HepG2 (cell line): ENCODE measurements around the gene HNRNPUL2. TPM values are rescaled to one million over a fixed set of nuclear protein-coding genes. Genes with fewer than 3 reads are reported as not detected.

Experiments
- ARHGAP35 ChIP-seq: sonication (generic); formaldehyde crosslinking; IDR thresholded peaks from 2 replicates; pipeline ENCODE4 v1.9.0; 2022; ENCODE audit warnings: mild to moderate bottlenecking, inconsistent platforms, moderate library complexity, missing genetic modification reagents, borderline replicate concordance
- ARID2 ChIP-seq: sonication (generic); formaldehyde crosslinking; IDR thresholded peaks from 2 replicates; pipeline ENCODE4 v1.8.1; 2022; ENCODE audit warnings: mild to moderate bottlenecking, missing genetic modification reagents, borderline replicate concordance
- ETS1 ChIP-seq: sonication (generic); formaldehyde crosslinking; IDR thresholded peaks from 2 replicates; pipeline ENCODE4 v1.4.0; 2020; ENCODE audit warnings: missing genetic modification reagents
- GATAD1 ChIP-seq: IDR thresholded peaks from 2 replicates; pipeline ENCODE4 v1.6.1; 2016; ENCODE audit warnings: missing genetic modification reagents, missing compliant biosample characterization
- KDM4B ChIP-seq: sonication (generic); formaldehyde crosslinking; IDR thresholded peaks from 2 replicates; pipeline ENCODE4 v1.4.0; 2020; ENCODE audit warnings: missing genetic modification reagents
- KLF6 ChIP-seq: IDR thresholded peaks from 2 replicates; pipeline ENCODE4 v1.8.0; 2016; ENCODE audit warnings: missing biosample characterization, missing genetic modification reagents
- MATR3 ChIP-seq: sonication (generic); formaldehyde crosslinking; IDR thresholded peaks from 2 replicates; pipeline ENCODE4 v1.4.0; 2020; ENCODE audit warnings: missing genetic modification reagents
- MED1 ChIP-seq: sonication (generic); formaldehyde crosslinking; IDR thresholded peaks from 2 replicates; pipeline ENCODE4 v1.4.0; 2020; ENCODE audit warnings: missing genetic modification reagents
- NCOA5 ChIP-seq: sonication (generic); formaldehyde crosslinking; IDR thresholded peaks from 2 replicates; pipeline ENCODE4 v1.4.0; 2020; ENCODE audit warnings: missing genetic modification reagents
- NR1H2 ChIP-seq: sonication (generic); formaldehyde crosslinking; IDR thresholded peaks from 2 replicates; pipeline ENCODE4 v1.8.1; 2022; ENCODE audit warnings: low read depth, missing genetic modification reagents, borderline replicate concordance
- NR2F2 ChIP-seq: IDR thresholded peaks from 2 replicates; pipeline ENCODE4 v1.6.1; 2012; ENCODE audit warnings: low read depth, inconsistent platforms, borderline replicate concordance
- PCBP2 ChIP-seq: fragments of 200-400 bp; formaldehyde crosslinking; optimal IDR thresholded peaks from 2 replicates; pipeline ENCODE3; 2018; ENCODE audit warnings: low read length, low read depth; ENCODE audit not compliant: poor library complexity, severe bottlenecking
- PHF8 ChIP-seq: sonication (generic); formaldehyde crosslinking; IDR thresholded peaks from 2 replicates; pipeline ENCODE4 v1.5.0; 2020; ENCODE audit warnings: missing genetic modification reagents
- TAF1 ChIP-seq: sonication (generic); formaldehyde crosslinking; IDR thresholded peaks from 2 replicates; pipeline ENCODE4 v1.4.0; 2020; ENCODE audit warnings: missing genetic modification reagents
- THYN1 ChIP-seq: sonication (generic); formaldehyde crosslinking; IDR thresholded peaks from 2 replicates; pipeline ENCODE4 v1.8.1; 2023; ENCODE audit warnings: low read depth, mild to moderate bottlenecking, moderate library complexity, missing genetic modification reagents, borderline replicate concordance
- ZFP36L1 ChIP-seq: sonication (generic); formaldehyde crosslinking; IDR thresholded peaks from 2 replicates; pipeline ENCODE4 v1.8.0; 2022; ENCODE audit warnings: mild to moderate bottlenecking, missing genetic modification reagents, moderate library complexity
- ZNF296 ChIP-seq: sonication (generic); formaldehyde crosslinking; conservative IDR thresholded peaks from 2 replicates; pipeline ENCODE4 v1.5.0; 2020; ENCODE audit warnings: mild to moderate bottlenecking, missing genetic modification reagents
- ZNF335 ChIP-seq: sonication (generic); formaldehyde crosslinking; IDR thresholded peaks from 2 replicates; pipeline ENCODE4 v1.4.0; 2020; ENCODE audit warnings: missing genetic modification reagents
- ZNF460 ChIP-seq: sonication (generic); formaldehyde crosslinking; IDR thresholded peaks from 2 replicates; pipeline ENCODE4 v1.5.1; 2020; ENCODE audit warnings: missing genetic modification reagents, mild to moderate bottlenecking, borderline replicate concordance
- ZNF550 ChIP-seq: sonication (generic); formaldehyde crosslinking; IDR thresholded peaks from 2 replicates; pipeline ENCODE4 v1.4.0; 2020; ENCODE audit warnings: mild to moderate bottlenecking, missing genetic modification reagents, borderline replicate concordance
- ZNF646 ChIP-seq: sonication (generic); formaldehyde crosslinking; IDR thresholded peaks from 2 replicates; pipeline ENCODE4 v1.9.0; 2021; ENCODE audit warnings: mild to moderate bottlenecking, missing genetic modification reagents
- ZNF670 ChIP-seq: sonication (generic); formaldehyde crosslinking; IDR thresholded peaks from 2 replicates; pipeline ENCODE4 v1.8.0; 2022; ENCODE audit warnings: mild to moderate bottlenecking, missing genetic modification reagents, borderline replicate concordance
- ZNF780A ChIP-seq: sonication (generic); formaldehyde crosslinking; IDR thresholded peaks from 2 replicates; pipeline ENCODE4 v1.8.0; 2022; ENCODE audit warnings: mild to moderate bottlenecking, missing genetic modification reagents, moderate library complexity
- polyA plus RNA-seq, 8 experiments: library from polyadenylated mRNA; depleted of rRNA in 3 of 8; stranded (reverse) in 7 of 8; unstranded in 1 of 8; fragments of >200 nt; fragmentation: Illumina TruSeq in 4 of 8; extraction: Trizol in 4 of 8; gene quantifications; 2 replicates each; pipeline versions ENCODE4 v1.2.1 to v1.2.3, GENCODE V29; 2011 to 2016; ENCODE audit warnings: low read depth in 4 of 8, missing spikeins in 1 of 8, mixed read lengths in 1 of 8; ENCODE audit not compliant: insufficient read depth in 1 of 8
- total RNA-seq, 5 experiments: library from RNA; depleted of rRNA; stranded (reverse); fragments of >200 nt; fragmentation: Illumina TruSeq; extraction: Trizol; gene quantifications; 2 replicates each; pipeline ENCODE4 v1.2.3, GENCODE V29; 2016; ENCODE audit warnings: low read depth in 1 of 5

The HNRNPUL2 gene
- total and polyA plus RNA-seq, 2 of the 13 experiments (the other 11 are each of a cell fraction or from before 2014, with no cell fraction given), result 8.4 to 9.6 TPM

- TF ChIP-seq ZNF646 (CRISPR knock-in tag) (no peak), MED1 (CRISPR knock-in tag) (no peak), ARHGAP35 (no peak), GATAD1 (CRISPR knock-in tag) (no peak), ZNF296 (CRISPR knock-in tag) (0 out of 2 replicates have a peak, but pooled peaks have one; percentile 1), KLF6 (no peak), PHF8 (CRISPR knock-in tag) (peak; percentile 47; the same call in 1 of the 2 replicates), ZNF780A (no peak), NR1H2 (CRISPR knock-in tag) (0 out of 2 replicates have a peak, but pooled peaks have one; percentile 19), ZFP36L1 (CRISPR knock-in tag) (no peak), MATR3 (no peak), NCOA5 (CRISPR knock-in tag) (no peak), ETS1 (no peak), TAF1 (CRISPR knock-in tag) (no peak), PCBP2 (no peak), NR2F2 (no peak), KDM4B (CRISPR knock-in tag) (no peak), ZNF335 (CRISPR knock-in tag) (no peak), ZNF550 (CRISPR knock-in tag) (no peak), ZNF460 (CRISPR knock-in tag) (no peak), ARID2 (CRISPR knock-in tag) (no peak), THYN1 (CRISPR knock-in tag) (no peak), ZNF670 (CRISPR knock-in tag) (0 out of 2 replicates have a peak, but pooled peaks have one; percentile 53)
Measured at GRCh38 chr11:62726156-62726914, 922 bp downstream of the HNRNPUL2 start (continued).
